GM10248 (cell line): Measurements from ENCODE around the gene RALGPS1.

Source experiments
- CTCF ChIA-PET: fragments of 300-600 bp; sonication (Branson Sonifier 250); formaldehyde crosslinking; extraction: SDS; loops from one replicate; lab custom pipeline; 2021; ENCODE audit warnings: antibody characterized with exemption; lab: Yijun Ruan, JAX
- POLR2A ChIA-PET: fragments of 350-650 bp; sonication (Branson Sonifier 250); formaldehyde crosslinking; extraction: SDS; loops from one replicate; lab custom pipeline; 2020; ENCODE audit warnings: antibody characterized with exemption; lab: Yijun Ruan, JAX
- DNase-seq: peaks from one replicate; pipeline ENCODE4 v3.0.0; 2012; ENCODE audit errors: extremely low spot score
- TF ChIP-seq, protein P1 (sequence below): IDR thresholded peaks from 2 replicates; pipeline ENCODE4 v1.5.1; 2012; ENCODE audit warnings: mild to moderate bottlenecking, low read depth; ENCODE audit errors: extremely low read depth, missing control alignments, control extremely low read depth

Gene RALGPS1

GRCh38 chr9:127177231-127177630 lies 262.6 kb downstream of the RALGPS1 start:
- no peak for DNase-seq
- CTCF ChIA-PET, result interaction anchor here (1.1 to 1.2 kb wide), 2 partner anchors 8 to 236 kb away, joined by 3 read pairs; no protein-coding TSS in a partner anchor
- TF ChIP-seq, protein P1, sequence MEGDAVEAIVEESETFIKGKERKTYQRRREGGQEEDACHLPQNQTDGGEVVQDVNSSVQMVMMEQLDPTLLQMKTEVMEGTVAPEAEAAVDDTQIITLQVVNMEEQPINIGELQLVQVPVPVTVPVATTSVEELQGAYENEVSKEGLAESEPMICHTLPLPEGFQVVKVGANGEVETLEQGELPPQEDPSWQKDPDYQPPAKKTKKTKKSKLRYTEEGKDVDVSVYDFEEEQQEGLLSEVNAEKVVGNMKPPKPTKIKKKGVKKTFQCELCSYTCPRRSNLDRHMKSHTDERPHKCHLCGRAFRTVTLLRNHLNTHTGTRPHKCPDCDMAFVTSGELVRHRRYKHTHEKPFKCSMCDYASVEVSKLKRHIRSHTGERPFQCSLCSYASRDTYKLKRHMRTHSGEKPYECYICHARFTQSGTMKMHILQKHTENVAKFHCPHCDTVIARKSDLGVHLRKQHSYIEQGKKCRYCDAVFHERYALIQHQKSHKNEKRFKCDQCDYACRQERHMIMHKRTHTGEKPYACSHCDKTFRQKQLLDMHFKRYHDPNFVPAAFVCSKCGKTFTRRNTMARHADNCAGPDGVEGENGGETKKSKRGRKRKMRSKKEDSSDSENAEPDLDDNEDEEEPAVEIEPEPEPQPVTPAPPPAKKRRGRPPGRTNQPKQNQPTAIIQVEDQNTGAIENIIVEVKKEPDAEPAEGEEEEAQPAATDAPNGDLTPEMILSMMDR, result no peak
- POLR2A ChIA-PET, result no interaction called here

DNA sequence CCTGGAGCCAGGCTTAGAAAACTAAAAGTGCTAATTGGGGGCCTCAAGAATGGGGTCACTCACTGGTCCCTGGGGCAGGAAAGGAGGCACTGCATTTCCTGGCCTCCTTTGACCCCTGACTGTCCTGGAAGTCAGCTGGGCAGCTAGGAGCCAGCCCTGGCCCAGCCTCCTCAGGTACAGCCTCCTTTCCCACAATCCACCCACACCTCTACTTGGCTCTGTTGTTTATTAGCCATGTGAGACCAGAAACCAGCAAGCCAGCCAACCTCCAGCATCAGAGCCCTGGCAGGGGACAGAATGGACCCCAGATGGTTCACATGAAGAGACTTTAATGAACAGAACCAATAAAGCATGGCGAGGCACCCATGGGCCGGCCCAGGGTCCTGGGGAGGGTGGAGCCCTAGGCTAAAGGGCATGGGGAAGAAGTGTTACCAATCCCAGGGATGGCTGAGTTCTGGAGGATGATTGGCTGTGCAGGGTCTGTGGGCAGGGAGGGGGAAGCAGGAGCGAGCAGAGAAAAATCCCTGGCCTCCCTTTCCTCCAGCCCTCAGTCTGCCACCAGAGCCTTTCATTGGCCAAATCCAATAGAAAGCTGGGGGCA lies 263.2 kb downstream of the RALGPS1 start:
- TF ChIP-seq, protein P1, result no peak
- ChIA-PET CTCF (interaction anchor here (1.2 kb wide), 1 partner anchor 9 kb away, joined by 3 read pairs; no protein-coding TSS in a partner anchor), POLR2A (no interaction called here)
- no peak for DNase-seq

GRCh38 chr9:127178686-127179632 lies 264.4 kb downstream of the RALGPS1 start:
- ChIA-PET CTCF (interaction anchor here (1.1 to 1.9 kb wide), 5 partner anchors 8 to 556 kb away, joined by 3 to 7 read pairs (median 3); no protein-coding TSS in a partner anchor), POLR2A (no interaction called here)
- TF ChIP-seq, protein P1, result no peak
- DNase-seq, result no peak

DNA sequence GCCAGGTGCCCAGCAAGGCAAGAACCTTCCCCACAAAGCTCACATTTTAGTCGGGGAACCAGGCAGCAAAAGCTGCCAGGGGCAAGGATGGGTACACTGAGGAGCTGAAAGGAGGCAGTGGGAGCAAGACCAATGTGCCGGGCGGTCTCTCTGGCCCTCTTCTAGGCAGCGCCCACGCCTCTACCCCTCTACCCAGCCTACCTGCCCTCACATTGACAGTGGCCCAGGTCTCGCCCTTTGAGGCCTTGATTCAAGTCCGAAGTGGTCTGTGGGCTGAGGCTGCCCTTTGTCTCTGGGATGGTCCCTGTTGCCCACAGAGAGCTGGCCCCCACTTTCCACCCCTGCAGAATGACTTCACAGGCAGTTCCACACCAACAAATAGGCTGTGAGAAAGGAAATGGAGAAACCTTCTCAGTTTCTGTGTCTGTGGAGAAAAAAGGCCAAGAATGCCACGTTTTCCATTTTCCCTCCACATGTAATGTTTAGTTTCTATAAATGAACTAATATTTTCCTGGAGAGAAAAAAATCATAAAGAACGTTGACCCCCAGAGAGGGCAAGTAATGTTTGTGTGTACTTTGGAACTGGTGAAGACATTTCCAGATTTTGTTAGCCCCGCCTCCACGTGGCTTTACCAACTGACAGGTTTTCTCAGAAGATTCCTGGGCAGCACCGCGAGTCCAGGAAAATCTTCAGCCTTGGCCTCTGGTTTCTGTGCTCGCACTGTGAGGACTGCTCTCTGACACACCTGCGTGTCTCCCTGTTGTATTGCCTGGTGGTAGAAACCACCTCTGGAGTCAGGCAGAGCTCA lies 265.3 kb downstream of the RALGPS1 start:
- DNase-seq, result no peak
- ChIA-PET CTCF (interaction anchor here (0.8 to 1.9 kb wide), 8 partner anchors 9 to 255 kb away, joined by 3 to 7 read pairs (median 3); no protein-coding TSS in a partner anchor), POLR2A (no interaction called here)
- TF ChIP-seq, protein P1, result no peak

DNA sequence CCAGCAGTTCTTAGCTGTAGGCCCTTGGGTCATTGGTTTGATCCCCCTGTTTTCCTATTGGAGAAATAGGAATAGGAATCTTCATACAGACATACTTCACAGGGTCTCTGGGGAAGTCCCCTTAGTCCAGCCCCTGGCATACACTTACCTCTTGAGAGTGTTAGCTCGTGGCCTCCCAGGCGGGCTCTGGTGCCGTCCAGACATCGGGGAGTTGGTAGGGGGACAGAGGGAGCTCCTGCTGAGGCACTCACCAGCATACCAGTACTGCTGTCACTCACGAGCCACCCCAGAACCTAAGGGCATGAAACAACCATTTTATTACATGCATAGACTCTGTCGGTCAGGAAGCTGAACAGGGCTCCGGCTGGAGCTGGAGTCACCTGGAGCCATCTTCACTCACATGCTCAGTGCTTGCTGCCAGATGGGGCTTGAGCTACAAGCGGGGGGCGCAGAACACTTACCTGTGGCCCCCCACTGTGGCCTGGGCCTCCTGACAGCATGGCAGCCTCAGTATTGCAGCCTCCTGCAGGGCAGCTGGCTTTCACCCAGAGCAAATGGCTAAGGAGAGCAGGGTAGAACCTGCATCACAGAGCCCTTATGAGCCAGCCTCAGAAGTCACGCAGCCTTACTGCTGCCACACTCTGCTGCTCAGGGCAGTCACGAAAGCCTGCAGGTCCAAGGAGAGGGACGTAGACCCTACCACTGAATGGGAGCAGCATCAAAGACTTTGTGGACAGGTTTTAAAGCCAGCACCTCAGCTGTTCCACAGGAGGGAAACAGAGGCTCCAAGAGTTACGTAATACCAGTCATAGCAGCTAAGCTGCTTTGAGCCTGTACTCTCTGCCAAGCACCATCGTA lies 266.1 kb downstream of the RALGPS1 start:
- DNase-seq, result no peak
- ChIA-PET CTCF (interaction anchor here (0.7 to 1.9 kb wide), 9 partner anchors 10 to 214 kb away, joined by 3 to 7 read pairs (median 3); no protein-coding TSS in a partner anchor), POLR2A (interaction anchor here (0.5 to 0.6 kb wide), 2 partner anchors 14 to 15 kb away, joined by 7 to 8 read pairs; no protein-coding TSS in a partner anchor)
- TF ChIP-seq, protein P1, result no peak
